Neural crest cell (in vitro differentiated cells): ENCODE results near the gene OR2T33. TPM values are rescaled to one million over a fixed set of nuclear protein-coding genes. Genes with fewer than 3 reads are reported as not detected.
A peak's percentile ranks its signal among the peaks of the same experiment; 100 is the strongest.
"Not testable (repeated sequence)": the region's sequence is repeated elsewhere in the genome, so short reads cannot be mapped to it uniquely, and the experiment has no call there.

ENCODE experiments used
- DNase-seq: peaks from one replicate; pipeline ENCODE4 v3.0.0; 2021; ENCODE audit warnings: low read depth, mixed read lengths, low spot score
- H3K27ac Mint-ChIP-seq: one replicate; pipeline ENCODE4 v1.8.0; 2021; ENCODE audit warnings: mild to moderate bottlenecking, mixed read lengths; ENCODE audit not compliant: unreplicated experiment
- H3K27me3 Mint-ChIP-seq: 2 replicates; pipeline ENCODE4 v1.8.0; 2021; ENCODE audit warnings: low read depth, mild to moderate bottlenecking, mixed read lengths
- H3K36me3 Mint-ChIP-seq: 2 replicates; pipeline ENCODE4 v1.8.0; 2021; ENCODE audit warnings: low read depth, mild to moderate bottlenecking, mixed read lengths
- H3K4me1 Mint-ChIP-seq: 2 replicates; pipeline ENCODE4 v1.8.0; 2021; ENCODE audit warnings: mixed read lengths
- H3K4me3 Mint-ChIP-seq: one replicate; pipeline ENCODE4 v1.8.0; 2021; ENCODE audit warnings: mild to moderate bottlenecking, mixed read lengths
- H3K9me3 Mint-ChIP-seq: 2 replicates; pipeline ENCODE4 v1.8.0; 2021; ENCODE audit warnings: mixed read lengths
- total RNA-seq: library from RNA; stranded (reverse); gene quantifications from 2 replicates; pipeline ENCODE4 v1.2.1, GENCODE V29; 2021
- TF ChIP-seq, protein P1 (sequence below): fragments of 200-600 bp; sonication (generic); conservative IDR thresholded peaks from 2 replicates; pipeline ENCODE4 v1.5.0; 2021; ENCODE audit warnings: antibody characterized with exemption, mild to moderate bottlenecking

The OR2T33 gene
- total RNA-seq, 1 donor from 2014 or later, result not detected

DNA sequence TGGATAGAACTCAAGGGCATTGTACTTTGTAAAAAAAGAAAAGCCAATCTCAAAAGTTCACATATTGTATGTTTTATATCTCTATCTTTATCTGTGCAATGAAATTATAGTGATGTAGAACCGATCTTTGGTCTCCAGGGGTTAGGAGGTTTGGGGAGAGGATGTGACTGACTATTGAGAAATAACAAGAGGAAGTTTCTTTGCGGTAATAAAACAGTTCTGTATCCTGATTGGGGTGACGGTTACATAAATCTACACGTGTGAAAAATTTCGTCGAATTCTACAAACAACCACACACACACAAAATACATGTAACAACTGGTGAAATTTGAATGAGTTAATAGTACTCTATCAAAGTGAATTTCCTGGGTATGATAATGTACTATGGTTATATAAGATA is 10.6 kb upstream of the OR2T33 start:
- H3K9me3 Mint-ChIP-seq, result peaks cover 24% of the 10 kb centered on the region
- no peak overlapping the region for H3K4me3 Mint-ChIP-seq
- H3K4me1 Mint-ChIP-seq, result no peaks in the 10 kb centered on the region
- H3K27ac Mint-ChIP-seq, result no peak overlapping the region
- DNase-seq, result no peak
- TF ChIP-seq, protein P1, sequence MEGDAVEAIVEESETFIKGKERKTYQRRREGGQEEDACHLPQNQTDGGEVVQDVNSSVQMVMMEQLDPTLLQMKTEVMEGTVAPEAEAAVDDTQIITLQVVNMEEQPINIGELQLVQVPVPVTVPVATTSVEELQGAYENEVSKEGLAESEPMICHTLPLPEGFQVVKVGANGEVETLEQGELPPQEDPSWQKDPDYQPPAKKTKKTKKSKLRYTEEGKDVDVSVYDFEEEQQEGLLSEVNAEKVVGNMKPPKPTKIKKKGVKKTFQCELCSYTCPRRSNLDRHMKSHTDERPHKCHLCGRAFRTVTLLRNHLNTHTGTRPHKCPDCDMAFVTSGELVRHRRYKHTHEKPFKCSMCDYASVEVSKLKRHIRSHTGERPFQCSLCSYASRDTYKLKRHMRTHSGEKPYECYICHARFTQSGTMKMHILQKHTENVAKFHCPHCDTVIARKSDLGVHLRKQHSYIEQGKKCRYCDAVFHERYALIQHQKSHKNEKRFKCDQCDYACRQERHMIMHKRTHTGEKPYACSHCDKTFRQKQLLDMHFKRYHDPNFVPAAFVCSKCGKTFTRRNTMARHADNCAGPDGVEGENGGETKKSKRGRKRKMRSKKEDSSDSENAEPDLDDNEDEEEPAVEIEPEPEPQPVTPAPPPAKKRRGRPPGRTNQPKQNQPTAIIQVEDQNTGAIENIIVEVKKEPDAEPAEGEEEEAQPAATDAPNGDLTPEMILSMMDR, result no peak
- H3K27me3 Mint-ChIP-seq, result no peaks in the 10 kb centered on the region
- H3K36me3 Mint-ChIP-seq, result peaks cover 3% of the 10 kb centered on the region

DNA sequence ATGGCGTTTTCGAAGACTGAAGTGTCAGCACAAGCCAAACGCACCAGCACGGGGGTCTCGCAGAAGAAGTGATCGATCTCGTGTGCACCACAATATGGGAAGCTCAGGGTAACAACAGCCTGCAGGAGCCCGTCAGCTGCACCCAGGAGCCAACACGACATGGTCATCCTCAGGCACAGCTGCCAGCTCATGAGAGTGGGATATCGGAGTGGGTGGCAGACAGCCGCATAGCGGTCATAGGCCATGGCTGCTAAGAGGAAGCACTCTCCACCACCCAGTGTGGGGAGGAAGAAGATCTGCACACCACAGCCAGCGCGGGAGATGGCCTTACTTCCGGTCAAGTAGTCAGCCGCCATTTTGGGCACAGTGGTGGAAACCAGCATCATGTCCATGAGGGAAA is 4.6 kb downstream of the OR2T33 start:
- not testable (repeated sequence) for H3K27me3 Mint-ChIP-seq, H3K4me3 Mint-ChIP-seq, H3K27ac Mint-ChIP-seq, H3K9me3 Mint-ChIP-seq, DNase-seq, H3K4me1 Mint-ChIP-seq, H3K36me3 Mint-ChIP-seq

DNA sequence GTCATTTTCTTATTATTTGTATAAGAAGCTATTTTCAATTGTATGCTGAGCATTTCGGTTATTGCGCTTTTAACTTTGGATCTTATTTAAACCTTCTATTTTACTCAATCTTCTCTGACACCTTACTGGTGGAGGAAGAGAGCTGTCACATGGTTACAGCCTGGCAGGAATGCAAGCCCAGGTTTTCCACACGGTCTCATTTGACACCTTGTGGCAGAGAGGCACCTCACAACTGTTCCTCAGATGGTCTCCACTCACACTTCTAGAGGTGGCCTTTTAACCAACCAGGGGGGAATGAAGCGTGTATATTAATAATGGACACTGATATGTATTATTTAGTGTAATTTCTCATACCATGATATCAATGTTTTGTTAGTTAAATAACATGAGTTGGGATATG is 9.6 kb downstream of the OR2T33 start:
- Mint-ChIP-seq H3K27ac (no peak overlapping the region), H3K36me3 (peaks cover 2% of the 10 kb centered on the region), H3K4me1 (no peaks in the 10 kb centered on the region), H3K27me3 (no peaks in the 10 kb centered on the region), H3K4me3 (no peak overlapping the region), H3K9me3 (peaks cover 11% of the 10 kb centered on the region)
- TF ChIP-seq, protein P1, result no peak
- no peak for DNase-seq

DNA sequence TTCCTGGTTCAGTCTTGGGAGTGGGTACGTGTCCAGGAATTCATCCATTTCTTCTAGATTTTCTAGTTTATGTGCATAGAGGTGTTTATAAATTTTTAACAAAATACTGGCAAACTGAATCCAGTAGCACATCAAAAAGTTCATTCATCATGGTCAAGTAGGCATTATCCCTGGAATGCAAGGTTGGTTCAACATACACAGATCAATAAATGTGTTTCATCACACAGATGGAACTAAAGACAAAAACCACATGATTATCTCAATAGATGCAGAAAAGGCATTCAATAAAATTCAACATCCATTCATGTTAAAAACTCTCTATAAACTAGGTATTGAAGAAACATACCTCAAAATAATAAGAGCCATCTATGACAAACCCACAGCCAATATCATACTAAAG is 18.5 kb downstream of the OR2T33 start:
- H3K9me3 Mint-ChIP-seq, result peaks cover 24% of the 10 kb centered on the region

DNA sequence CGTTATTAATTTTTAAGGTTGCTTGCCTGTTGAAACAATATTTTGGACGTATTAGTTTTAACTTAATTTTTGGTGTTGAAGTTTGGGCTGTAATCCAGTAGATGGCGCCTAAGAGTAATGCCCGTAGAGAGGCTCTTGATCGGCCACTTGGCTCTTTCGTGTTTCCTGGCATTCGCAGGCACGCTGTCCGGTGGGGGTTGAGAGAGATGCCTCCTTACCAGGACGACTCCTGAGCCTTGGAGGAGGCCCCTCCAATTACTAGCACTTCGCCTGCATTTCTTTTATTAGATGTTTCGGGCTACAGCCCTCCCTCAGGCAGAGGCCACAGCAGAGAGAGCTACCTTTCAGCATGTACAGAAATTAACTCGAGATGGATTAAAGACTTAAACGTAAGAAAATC is 34.6 kb downstream of the OR2T33 start:
- no peak for DNase-seq
- H3K9me3 Mint-ChIP-seq, result peaks cover 32% of the 10 kb centered on the region

More for the DNA sequence above, 18.5 kb downstream of the OR2T33 start:
- H3K27me3 Mint-ChIP-seq, H3K36me3 Mint-ChIP-seq, DNase-seq, H3K27ac Mint-ChIP-seq, H3K4me3 Mint-ChIP-seq, H3K4me1 Mint-ChIP-seq: not testable (repeated sequence)

DNA sequence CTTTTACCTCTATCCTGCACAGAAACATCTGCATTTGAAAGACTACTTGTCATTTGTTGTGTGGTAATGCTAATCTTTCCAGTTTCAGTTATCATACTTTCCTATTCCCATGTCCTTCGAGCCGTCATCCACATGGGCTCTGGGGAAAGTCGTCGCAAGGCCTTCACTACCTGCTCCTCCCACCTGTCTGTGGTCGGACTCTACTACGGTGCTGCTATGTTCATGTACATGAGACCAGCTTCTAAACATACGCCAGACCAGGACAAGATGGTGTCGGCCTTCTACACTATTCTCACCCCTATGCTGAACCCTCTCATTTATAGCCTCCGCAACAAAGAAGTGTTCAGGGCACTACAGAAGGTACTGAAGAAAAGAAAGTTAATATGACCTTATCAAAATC is 38.3 kb downstream of the OR2T33 start:
- Mint-ChIP-seq H3K9me3 (peaks cover 26% of the 10 kb centered on the region), H3K27ac (no peak overlapping the region), H3K4me3 (no peak overlapping the region), H3K27me3 (no peaks in the 10 kb centered on the region), H3K4me1 (no peaks in the 10 kb centered on the region), H3K36me3 (peaks cover 17% of the 10 kb centered on the region)
- TF ChIP-seq, protein P1, result no peak
- no peak for DNase-seq

More for the DNA sequence above, 34.6 kb downstream of the OR2T33 start:
- TF ChIP-seq, protein P1, result peak; percentile 54
- no peak overlapping the region for H3K4me3 Mint-ChIP-seq
- H3K27me3 Mint-ChIP-seq, result no peaks in the 10 kb centered on the region
- H3K27ac Mint-ChIP-seq, result no peak overlapping the region
- peaks cover 13% of the 10 kb centered on the region for H3K36me3 Mint-ChIP-seq
- H3K4me1 Mint-ChIP-seq, result no peaks in the 10 kb centered on the region

DNA sequence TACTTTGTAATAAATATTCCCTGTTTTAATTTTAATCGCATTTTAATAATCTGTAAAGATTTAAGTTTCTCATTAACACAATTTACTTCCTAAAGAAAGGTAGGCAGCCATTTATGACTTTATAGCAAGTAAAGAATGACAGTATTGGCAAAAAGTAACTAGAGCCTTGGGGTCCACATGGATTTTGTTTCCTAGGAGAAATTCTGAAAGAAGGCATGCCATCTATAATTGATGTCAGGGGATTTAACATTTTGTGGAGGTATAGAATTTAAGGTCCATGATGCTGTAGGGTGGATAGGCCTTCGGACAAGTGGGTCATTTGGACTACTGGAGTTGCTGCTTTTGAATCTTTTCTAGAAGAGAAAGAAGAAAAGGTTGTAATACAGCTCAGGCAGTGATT is 46.7 kb downstream of the OR2T33 start, which contains the start of gene OR2M4:
TSS of gene OR2M4 (plus strand) at position 301 of the 400 bp plus-strand sequence. CDS start 7,512 bp downstream, outside the sequence.
- Mint-ChIP-seq H3K36me3 (peaks cover 11% of the 10 kb centered on the region), H3K27ac (no peak within 1 kb of the TSS), H3K4me3 (no peak within 1 kb of the TSS), H3K27me3 (no peaks in the 10 kb centered on the region), H3K9me3 (peaks cover 12% of the 10 kb centered on the region), H3K4me1 (no peaks in the 10 kb centered on the region)
- TF ChIP-seq, protein P1, result no peak
- no peak for DNase-seq
